WTC11 (cell line): ENCODE measurements around the gene CATSPER1. TPM values are rescaled to one million over a fixed set of nuclear protein-coding genes. Genes with fewer than 3 reads are reported as not detected.

Experiments
- ATAC-seq: fragments of 200-7000 bp; cut with Tn5 transposase; 2 replicates; pipeline ENCODE4 v1.10.0; 2021; ENCODE audit warnings: mild to moderate bottlenecking, moderate library complexity
- CTCF ChIA-PET: fragments of 300-600 bp; sonication (Branson Sonifier 250); formaldehyde crosslinking; loops from one replicate; lab custom pipeline; 2021; ENCODE audit warnings: antibody characterized with exemption; lab: Charles Lee
- POLR2A ChIA-PET: fragments of 350-600 bp; sonication (Branson Sonifier 250); formaldehyde crosslinking; loops from one replicate; lab custom pipeline; 2021; ENCODE audit warnings: antibody characterized with exemption; lab: Charles Lee
- DNase-seq: peaks from one replicate; pipeline ENCODE4 v3.0.0; 2021; ENCODE audit warnings: low spot score
- H3K27ac Mint-ChIP-seq: 2 replicates; pipeline ENCODE4 v1.8.0; 2021; ENCODE audit warnings: mixed read lengths
- H3K27me3 Mint-ChIP-seq: 2 replicates; pipeline ENCODE4 v1.8.0; 2021; ENCODE audit warnings: low read depth, mild to moderate bottlenecking, moderate library complexity, mixed read lengths
- H3K36me3 Mint-ChIP-seq: 2 replicates; pipeline ENCODE4 v1.8.0; 2021; ENCODE audit warnings: mixed read lengths
- H3K4me1 Mint-ChIP-seq: 2 replicates; pipeline ENCODE4 v1.8.0; 2022; ENCODE audit warnings: mixed read lengths
- H3K4me3 Mint-ChIP-seq: 2 replicates; pipeline ENCODE4 v1.8.0; 2021; ENCODE audit warnings: mild to moderate bottlenecking, moderate library complexity, mixed read lengths
- H3K9me3 Mint-ChIP-seq: 2 replicates; pipeline ENCODE4 v1.8.0; 2021; ENCODE audit warnings: mixed read lengths
- ATF1 ChIP-seq: sonication (generic); formaldehyde crosslinking; IDR thresholded peaks from 2 replicates; pipeline ENCODE4 v1.8.1; 2023; ENCODE audit warnings: mild to moderate bottlenecking, moderate library complexity, missing genetic modification reagents
- CREB1 ChIP-seq: sonication (generic); formaldehyde crosslinking; IDR thresholded peaks from 2 replicates; pipeline ENCODE4 v1.8.0; 2023; ENCODE audit warnings: mild to moderate bottlenecking, missing genetic modification reagents
- E2F1 ChIP-seq: sonication (generic); formaldehyde crosslinking; IDR thresholded peaks from 2 replicates; pipeline ENCODE4 v1.8.0; 2022; ENCODE audit warnings: mild to moderate bottlenecking, missing genetic modification reagents
- HMGA2 ChIP-seq: fragments of 250-450 bp; sonication (Bioruptor Pico); IDR thresholded peaks from 2 replicates; pipeline ENCODE4 v1.4.0; 2021; ENCODE audit warnings: mild to moderate bottlenecking, moderate library complexity
- HMGXB4 ChIP-seq: sonication (generic); formaldehyde crosslinking; IDR thresholded peaks from 2 replicates; pipeline ENCODE4 v1.8.1; 2023; ENCODE audit warnings: mild to moderate bottlenecking, moderate library complexity, missing genetic modification reagents
- IRF1 ChIP-seq: sonication (generic); formaldehyde crosslinking; IDR thresholded peaks from 2 replicates; pipeline ENCODE4 v1.8.0; 2023; ENCODE audit warnings: missing genetic modification reagents
- NR1H2 ChIP-seq: sonication (generic); formaldehyde crosslinking; IDR thresholded peaks from 2 replicates; pipeline ENCODE4 v1.9.0; 2021; ENCODE audit warnings: mild to moderate bottlenecking, moderate library complexity, missing genetic modification reagents
- PRDM15 ChIP-seq: sonication (generic); formaldehyde crosslinking; IDR thresholded peaks from 2 replicates; pipeline ENCODE4 v1.8.0; 2022; ENCODE audit warnings: missing genetic modification reagents
- SP1 ChIP-seq: sonication (generic); formaldehyde crosslinking; conservative IDR thresholded peaks from 2 replicates; pipeline ENCODE4 v1.8.1; 2022; ENCODE audit warnings: missing genetic modification reagents
- STAT6 ChIP-seq: sonication (generic); formaldehyde crosslinking; conservative IDR thresholded peaks from 2 replicates; pipeline ENCODE4 v1.8.1; 2023; ENCODE audit warnings: mild to moderate bottlenecking, low read depth, missing genetic modification reagents, moderate library complexity
- TCF7 ChIP-seq: sonication (generic); formaldehyde crosslinking; IDR thresholded peaks from 2 replicates; pipeline ENCODE4 v1.8.0; 2022; ENCODE audit warnings: mild to moderate bottlenecking, low read depth, missing genetic modification reagents, moderate library complexity
- USF2 ChIP-seq: sonication (generic); formaldehyde crosslinking; IDR thresholded peaks from 2 replicates; pipeline ENCODE4 v1.8.1; 2023; ENCODE audit warnings: mild to moderate bottlenecking, missing genetic modification reagents, moderate library complexity
- ZNF416 ChIP-seq: fragments of 250-450 bp; sonication (Bioruptor Pico); IDR thresholded peaks from 2 replicates; pipeline ENCODE4 v1.9.0; 2021; ENCODE audit warnings: mild to moderate bottlenecking, inconsistent platforms
- ZSCAN18 ChIP-seq: fragments of 250-450 bp; sonication (Bioruptor Pico); IDR thresholded peaks from 2 replicates; pipeline ENCODE4 v2.1.2; 2022; ENCODE audit warnings: mild to moderate bottlenecking, moderate library complexity
- total RNA-seq: library from RNA; stranded (reverse); gene quantifications from 3 replicates; pipeline ENCODE4 v1.2.3, GENCODE V29; 2021

CATSPER1 gene
- total RNA-seq, 1 experiment from 2014 or later = not detected

- POLR2A ChIA-PET = no interaction called here
Measured at GRCh38 chr11:66071381-66071801, 45.1 kb upstream of the CATSPER1 start.

GRCh38 chr11:66070604-66071380 is 44.5 kb upstream of the CATSPER1 start:
- H3K27ac Mint-ChIP-seq = peak overlapping the region; percentile 19; the same call in 1 of the 2 replicates
- CTCF ChIA-PET = interaction anchor here (1.4 to 4.7 kb wide), 4 partner anchors 19 to 211 kb away, joined by 4 to 43 read pairs (median 22); partner anchors contain the start of genes MUS81 and SF3B2
- POLR2A ChIA-PET = no interaction called here
- peaks cover 26% of the 10 kb centered on the region for H3K4me1 Mint-ChIP-seq
- ATAC-seq (peak; percentile 8), DNase-seq (peak; percentile 45)
- H3K9me3 Mint-ChIP-seq = no peaks in the 10 kb centered on the region
- H3K27me3 Mint-ChIP-seq = no peaks in the 10 kb centered on the region
- peaks cover 39% of the 10 kb centered on the region for H3K36me3 Mint-ChIP-seq
- peak overlapping the region; percentile 88 for H3K4me3 Mint-ChIP-seq
- TF ChIP-seq TCF7 = 0 out of 2 replicates have a peak, but pooled peaks have one; percentile 50
- no peak for TF ChIP-seq E2F1 (CRISPR knock-in tag)
- TF ChIP-seq SP1 (CRISPR knock-in tag) = 0 out of 2 replicates have a peak, but pooled peaks have one; percentile 24
- TF ChIP-seq STAT6 = no peak
- no peak for TF ChIP-seq ZSCAN18 (CRISPR knock-in tag)
- TF ChIP-seq IRF1 (CRISPR knock-in tag) = no peak

More at GRCh38 chr11:66071381-66071801, 45.1 kb upstream of the CATSPER1 start:
- CTCF ChIA-PET = interaction anchor here (1.4 to 4.7 kb wide), 4 partner anchors 19 to 212 kb away, joined by 4 to 43 read pairs (median 22); partner anchors contain the start of genes MUS81 and SF3B2
- Mint-ChIP-seq H3K9me3 (no peaks in the 10 kb centered on the region), H3K36me3 (peaks cover 35% of the 10 kb centered on the region), H3K4me3 (peak overlapping the region; percentile 88), H3K27ac (no peak overlapping the region; the same call in 1 of the 2 replicates), H3K4me1 (peaks cover 26% of the 10 kb centered on the region), H3K27me3 (no peaks in the 10 kb centered on the region)
- ATAC-seq (no peak), DNase-seq (no peak)
- TF ChIP-seq USF2 (CRISPR knock-in tag) (no peak), CREB1 (CRISPR knock-in tag) (no peak), ATF1 (CRISPR knock-in tag) (no peak), ZNF416 (CRISPR knock-in tag) (no peak), NR1H2 (CRISPR knock-in tag) (no peak), HMGA2 (CRISPR knock-in tag) (no peak), HMGXB4 (CRISPR knock-in tag) (no peak), PRDM15 (no peak)
